IMR-90 (cell line): Measurements from ENCODE around the gene SDS. TPM values are rescaled to one million over a fixed set of nuclear protein-coding genes. Genes with fewer than 3 reads are reported as not detected.

ENCODE experiments used
- ATAC-seq: fragments of 200-7000 bp; cut with Tn5 transposase; 2 replicates; pipeline ENCODE4 v1.9.1; 2020; ENCODE audit warnings: low read depth, mild to moderate bottlenecking, moderate library complexity
- BruUV-seq: library from RNA; stranded (reverse); fragments of 400-500 nt; replicated peaks from 2 replicates; lab custom pipeline; 2021; lab: Mats Ljungman, UMichigan
- CTCF ChIA-PET: fragments of 300-600 bp; formaldehyde crosslinking; extraction: SDS; loops from one replicate; lab custom pipeline; 2021; ENCODE audit warnings: antibody characterized with exemption; lab: Yijun Ruan, JAX
- POLR2A ChIA-PET: fragments of 300-600 bp; sonication (Branson Sonifier 250); formaldehyde crosslinking; loops from one replicate; lab custom pipeline; 2022; ENCODE audit warnings: antibody characterized with exemption; ENCODE audit not compliant: unreplicated experiment; lab: Charles Lee
- DNase-seq: peaks from one replicate; pipeline ENCODE4 v3.0.0; 2013
- H2AFZ ChIP-seq: replicated peaks from 2 replicates; pipeline ENCODE3; 2013; ENCODE audit warnings: low read length, mild to moderate bottlenecking; ENCODE audit not compliant: poor library complexity
- H2AK5ac ChIP-seq: 2 replicates; pipeline ENCODE4 v1.6.1; 2013; ENCODE audit warnings: low read depth, low read length, inconsistent platforms
- H2AK9ac ChIP-seq: replicated peaks from 2 replicates; pipeline ENCODE3; 2013; ENCODE audit warnings: mild to moderate bottlenecking, low read depth, low read length, moderate library complexity; ENCODE audit not compliant: poor library complexity
- H2BK120ac ChIP-seq: 2 replicates; pipeline ENCODE4 v1.6.1; 2013; ENCODE audit warnings: low read depth, low read length, inconsistent platforms
- H2BK15ac ChIP-seq: 3 replicates; pipeline ENCODE4 v1.6.1; 2013; ENCODE audit warnings: low read depth, low read length, inconsistent platforms
- H2BK20ac ChIP-seq: 2 replicates; pipeline ENCODE4 v1.6.1; 2013; ENCODE audit warnings: low read depth, mild to moderate bottlenecking, inconsistent platforms, low read length, moderate library complexity
- H2BK5ac ChIP-seq: 2 replicates; pipeline ENCODE4 v1.6.1; 2013; ENCODE audit warnings: mild to moderate bottlenecking, low read depth, low read length, inconsistent platforms; ENCODE audit not compliant: poor library complexity, severe bottlenecking
- H3K14ac ChIP-seq: replicated peaks from 2 replicates; pipeline ENCODE4 v1.6.1; 2013; ENCODE audit warnings: low read depth, low read length, inconsistent platforms
- H3K18ac ChIP-seq: 2 replicates; pipeline ENCODE4 v1.6.1; 2013; ENCODE audit warnings: low read depth, low read length, control low read depth
- H3K23ac ChIP-seq: 2 replicates; pipeline ENCODE4 v1.6.1; 2013; ENCODE audit warnings: low read depth, low read length, inconsistent platforms
- H3K27ac ChIP-seq: 2 replicates; pipeline ENCODE4 v1.5.1; 2013; ENCODE audit warnings: mild to moderate bottlenecking, control low read depth, low read length; ENCODE audit not compliant: insufficient read depth
- H3K27me3 ChIP-seq: 2 replicates; pipeline ENCODE4 v1.6.1; 2013; ENCODE audit warnings: low read length; ENCODE audit not compliant: control insufficient read depth, insufficient read depth
- H3K36me3 ChIP-seq: 2 replicates; pipeline ENCODE4 v1.6.1; 2013; ENCODE audit warnings: low read length, mixed read lengths; ENCODE audit not compliant: control insufficient read depth, insufficient read depth
- H3K4ac ChIP-seq: 2 replicates; pipeline ENCODE4 v1.6.1; 2013; ENCODE audit warnings: low read depth, low read length, inconsistent platforms
- H3K4me1 ChIP-seq: 2 replicates; pipeline ENCODE4 v1.6.1; 2013; ENCODE audit warnings: low read length, mixed read lengths; ENCODE audit not compliant: control insufficient read depth, insufficient read depth
- H3K4me2 ChIP-seq: 2 replicates; pipeline ENCODE4 v1.6.1; 2013; ENCODE audit warnings: low read depth, mild to moderate bottlenecking, control low read depth, low read length, moderate library complexity
- H3K4me3 ChIP-seq: 2 replicates; pipeline ENCODE4 v1.5.1; 2013; ENCODE audit warnings: low read depth, mild to moderate bottlenecking, control low read depth, low read length, moderate library complexity; ENCODE audit not compliant: insufficient read depth
- H3K56ac ChIP-seq: 2 replicates; pipeline ENCODE4 v1.6.1; 2013; ENCODE audit warnings: low read length, inconsistent platforms; ENCODE audit not compliant: insufficient read depth; ENCODE audit errors: extremely low read depth
- H3K79me1 ChIP-seq, 2 experiments: 2 replicates each; pipeline ENCODE4 v1.6.1; 2013; ENCODE audit warnings: low read length in 2 of 2, inconsistent platforms in 1 of 2, low read depth in 1 of 2
- H3K9ac ChIP-seq: 2 replicates; pipeline ENCODE4 v1.6.1; 2013; ENCODE audit warnings: low read depth, low read length, control low read depth
- H3K9me1 ChIP-seq: 2 replicates; pipeline ENCODE4 v1.6.1; 2013; ENCODE audit warnings: low read length, inconsistent platforms; ENCODE audit not compliant: insufficient read depth
- H3K9me3 ChIP-seq: 2 replicates; pipeline ENCODE4 v1.6.1; 2013; ENCODE audit warnings: low read length; ENCODE audit not compliant: control insufficient read depth, insufficient read depth
- H4K20me1 ChIP-seq: 2 replicates; pipeline ENCODE4 v1.6.1; 2013; ENCODE audit warnings: low read length, inconsistent platforms; ENCODE audit not compliant: insufficient read depth
- H4K5ac ChIP-seq: 2 replicates; pipeline ENCODE4 v1.6.1; 2013; ENCODE audit warnings: mild to moderate bottlenecking, low read depth, low read length, control low read depth
- H4K8ac ChIP-seq, 2 experiments: 2 replicates each; pipeline ENCODE4 v1.6.1; 2013; ENCODE audit warnings: low read depth in 2 of 2, low read length in 2 of 2, control low read depth in 1 of 2, inconsistent platforms in 1 of 2
- H4K91ac ChIP-seq: 2 replicates; pipeline ENCODE4 v1.6.1; 2013; ENCODE audit warnings: low read depth, low read length, inconsistent platforms; ENCODE audit not compliant: insufficient read depth
- BHLHE40 ChIP-seq: fragments of 150-350 bp; IDR thresholded peaks from 2 replicates; pipeline ENCODE4 v1.6.1; 2016; ENCODE audit warnings: mild to moderate bottlenecking, low read depth, low read length
- CEBPB ChIP-seq: IDR thresholded peaks from 2 replicates; pipeline ENCODE4 v1.6.1; 2012; ENCODE audit warnings: low read depth, low read length, improper control_type of control experiment
- CHD1 ChIP-seq: IDR thresholded peaks from 2 replicates; pipeline ENCODE4 v1.6.1; 2012; ENCODE audit warnings: low read depth, low read length, improper control_type of control experiment
- CTCF ChIP-seq: conservative IDR thresholded peaks from 2 replicates; pipeline ENCODE4 v1.5.1; 2012; ENCODE audit warnings: mild to moderate bottlenecking, low read depth, low read length, improper control_type of control experiment
- ELK1 ChIP-seq: fragments of 150-350 bp; IDR thresholded peaks from 2 replicates; pipeline ENCODE4 v1.6.1; 2016; ENCODE audit warnings: low read depth, mild to moderate bottlenecking, low read length, moderate library complexity, borderline replicate concordance
- FOS ChIP-seq: fragments of 150-350 bp; IDR thresholded peaks from 2 replicates; pipeline ENCODE4 v1.6.1; 2016; ENCODE audit warnings: low read depth, low read length
- MAFK ChIP-seq: IDR thresholded peaks from 2 replicates; pipeline ENCODE4 v1.6.1; 2012; ENCODE audit warnings: low read depth, low read length, improper control_type of control experiment
- MAZ ChIP-seq: IDR thresholded peaks from 2 replicates; pipeline ENCODE4 v1.6.1; 2012; ENCODE audit warnings: low read depth, mild to moderate bottlenecking, low read length, improper control_type of control experiment, moderate library complexity, borderline replicate concordance
- NFE2L2 ChIP-seq: fragments of 150-350 bp; IDR thresholded peaks from 2 replicates; pipeline ENCODE4 v1.6.1; 2016; ENCODE audit warnings: low read depth, mild to moderate bottlenecking, low read length
- POLR2A ChIP-seq: IDR thresholded peaks from 2 replicates; pipeline ENCODE4 v1.6.1; 2012; ENCODE audit warnings: mild to moderate bottlenecking, low read depth, low read length
- RAD21 ChIP-seq: IDR thresholded peaks from 2 replicates; pipeline ENCODE4 v1.6.1; 2012; ENCODE audit warnings: low read length, improper control_type of control experiment
- RFX5 ChIP-seq: IDR thresholded peaks from 2 replicates; pipeline ENCODE4 v1.8.0; 2012; ENCODE audit warnings: low read depth, mild to moderate bottlenecking, low read length, moderate library complexity
- SMC3 ChIP-seq: fragments of 150-350 bp; IDR thresholded peaks from 2 replicates; pipeline ENCODE4 v1.6.1; 2016; ENCODE audit warnings: low read depth, mild to moderate bottlenecking, antibody characterized with exemption, low read length, moderate library complexity
- USF2 ChIP-seq: fragments of 150-350 bp; IDR thresholded peaks from 2 replicates; pipeline ENCODE4 v1.6.1; 2017; ENCODE audit warnings: mild to moderate bottlenecking, antibody characterized with exemption, low read length, low read depth
- WGBS, 2 experiments: methylation state at CpG; one replicate each; pipeline versions ENCODE4 v1.1.5 to v1.1.7; 2013; ENCODE audit warnings: missing lambda C conversion rate in 2 of 2; ENCODE audit not compliant: insufficient read length in 1 of 2; ENCODE audit errors: extremely low coverage in 2 of 2; 5-methylcytosine and 5-hydroxymethylcytosine counted together
- dilution Hi-C: fragments of 300-500 bp; cut with HindIII; formaldehyde crosslinking; loops from one replicate; pipeline ENCODE4 v1.14.3; 2018; ENCODE audit warnings: low sequenced_read_pairs; ENCODE audit not compliant: unreplicated experiment
- in situ Hi-C: fragments of 300-500 bp; cut with MboI; formaldehyde crosslinking; loops from 3 replicates; pipeline ENCODE4 v1.14.3; 2019; ENCODE audit warnings: low sequenced_read_pairs, inconsistent platforms, mixed read lengths
- intact Hi-C: fragments of 100-400 bp; cut with micrococcal nuclease; formaldehyde crosslinking; loops from 2 replicates; pipeline ENCODE4 v1.10.0; 2022
- polyA plus RNA-seq, 3 experiments: library from polyadenylated mRNA; depleted of rRNA; stranded (reverse); fragments of >200 nt; gene quantifications; 2 replicates each; pipeline ENCODE4 v1.2.3, GENCODE V29; 2012; ENCODE audit warnings: low replicate concordance in 1 of 3
- total RNA-seq: library from RNA; depleted of rRNA; stranded (reverse); fragments of >200 nt; gene quantifications from 2 replicates; pipeline ENCODE4 v1.2.3, GENCODE V29; 2012

The SDS gene
- total and polyA plus RNA-seq, 2 of the 4 experiments (the other 2 are of a cell fraction): not detected

- no peak overlapping the region for H3K14ac ChIP-seq
- H3K27ac ChIP-seq: no peak overlapping the region
- dilution Hi-C loops: no loop called here
- no peaks in the 10 kb centered on the region for H3K79me1 ChIP-seq
- CTCF ChIA-PET: interaction anchor here (0.6 to 1.7 kb wide), 4 partner anchors 19 to 829 kb away, joined by 3 to 5 read pairs (median 4); no protein-coding TSS in a partner anchor
- H3K23ac ChIP-seq: no peak overlapping the region
- H2BK20ac ChIP-seq: no peak overlapping the region
- DNase-seq (no peak), ATAC-seq (peak; percentile 31)
- H4K5ac ChIP-seq: no peak overlapping the region
- intact Hi-C loops: no loop called here
- in situ Hi-C loops: no loop called here
- H3K4me3 ChIP-seq: no peak overlapping the region
- no peak overlapping the region for H2BK5ac ChIP-seq
- no peaks in the 10 kb centered on the region for H3K9me3 ChIP-seq
- peaks cover 6% of the 10 kb centered on the region; the same call in 1 of the 2 replicates for H3K27me3 ChIP-seq
- H2AK9ac ChIP-seq: peak overlapping the region; percentile 28
- no peaks in the 10 kb centered on the region for H3K9me1 ChIP-seq
- no peak overlapping the region for H3K4ac ChIP-seq
- no peak overlapping the region for H3K56ac ChIP-seq
- H3K18ac ChIP-seq: no peak overlapping the region
- no peaks in the 10 kb centered on the region for H4K20me1 ChIP-seq
- no peak overlapping the region for H2BK120ac ChIP-seq
- H3K4me2 ChIP-seq: no peak overlapping the region
- no peak overlapping the region for H4K91ac ChIP-seq
- no peak overlapping the region for H2BK15ac ChIP-seq
- no TSS peak for BruUV-seq
- TF ChIP-seq RFX5 (no peak), SMC3 (no peak), CTCF (no peak), FOS (no peak), RAD21 (no peak), MAZ (no peak), POLR2A (no peak), MAFK (no peak), USF2 (no peak), BHLHE40 (no peak), CEBPB (no peak), NFE2L2 (no peak), CHD1 (no peak), ELK1 (no peak)
- H2AFZ ChIP-seq: peak overlapping the region; percentile 3
- WGBS, 2 experiments: no CpG with 5 or more reads among the region's 13 CpGs
- POLR2A ChIA-PET: no interaction called here
- H3K36me3 ChIP-seq: no peaks in the 10 kb centered on the region
- H3K9ac ChIP-seq: no peak overlapping the region
- H4K8ac ChIP-seq: no peak overlapping the region
- H2AK5ac ChIP-seq: no peak overlapping the region
- H3K4me1 ChIP-seq: no peaks in the 10 kb centered on the region
Measured at GRCh38 chr12:113401066-113402000, 2.4 kb downstream of the SDS start.
